AG10803 (cell line): ENCODE data around the gene ACTR5.

Experiments used
- DNase-seq: peaks from one replicate; pipeline ENCODE4 v3.0.0; 2010; ENCODE audit warnings: low read depth
- H3K4me3 ChIP-seq: 2 replicates; pipeline ENCODE4 v1.5.1; 2011; ENCODE audit warnings: mild to moderate bottlenecking, low read length, control low read depth
- CTCF ChIP-seq: conservative IDR thresholded peaks from 2 replicates; pipeline ENCODE4 v1.5.1; 2011; ENCODE audit warnings: mild to moderate bottlenecking, low read length, control low read depth, inconsistent platforms

Gene ACTR5

GRCh38 chr20:38714308-38714707 is 34.0 kb upstream of the ACTR5 start:
- DNase-seq, result no peak
- no peak overlapping the region for H3K4me3 ChIP-seq
- TF ChIP-seq CTCF, result no peak

- TF ChIP-seq CTCF, result no peak
- no peak for DNase-seq
- H3K4me3 ChIP-seq, result no peak overlapping the region
Observed at GRCh38 chr20:38715646-38716045, 32.6 kb upstream of the ACTR5 start.

- no peak for DNase-seq
- TF ChIP-seq CTCF, result no peak
- H3K4me3 ChIP-seq, result no peak overlapping the region
Observed at GRCh38 chr20:38722683-38723016, 25.6 kb upstream of the ACTR5 start.

- H3K4me3 ChIP-seq, result no peak overlapping the region
- TF ChIP-seq CTCF, result no peak
- DNase-seq, result peak; percentile 20
Observed at GRCh38 chr20:38723017-38723847, 25.0 kb upstream of the ACTR5 start.

GRCh38 chr20:38723848-38724625 is 24.2 kb upstream of the ACTR5 start, which contains the start of gene SLC32A1:
TSS of gene SLC32A1 (plus strand) at chr20:38724486. CDS start at chr20:38724725, 239 bp downstream.
- H3K4me3 ChIP-seq, result no peak within 1 kb of the TSS
- DNase-seq, result no peak
- no peak for TF ChIP-seq CTCF

- H3K4me3 ChIP-seq, result no peak overlapping the region
- no peak for DNase-seq
- no peak for TF ChIP-seq CTCF
Observed at GRCh38 chr20:38724626-38725147, 23.6 kb upstream of the ACTR5 start.
